Measurements from ENCODE around the gene GAREM1. TPM values are rescaled to one million over a fixed set of nuclear protein-coding genes. Genes with fewer than 3 reads are reported as not detected.

GAREM1 gene
- total and polyA plus RNA-seq, 4 donors: 1.5 to 7.5 (median 2.0) TPM

DNA sequence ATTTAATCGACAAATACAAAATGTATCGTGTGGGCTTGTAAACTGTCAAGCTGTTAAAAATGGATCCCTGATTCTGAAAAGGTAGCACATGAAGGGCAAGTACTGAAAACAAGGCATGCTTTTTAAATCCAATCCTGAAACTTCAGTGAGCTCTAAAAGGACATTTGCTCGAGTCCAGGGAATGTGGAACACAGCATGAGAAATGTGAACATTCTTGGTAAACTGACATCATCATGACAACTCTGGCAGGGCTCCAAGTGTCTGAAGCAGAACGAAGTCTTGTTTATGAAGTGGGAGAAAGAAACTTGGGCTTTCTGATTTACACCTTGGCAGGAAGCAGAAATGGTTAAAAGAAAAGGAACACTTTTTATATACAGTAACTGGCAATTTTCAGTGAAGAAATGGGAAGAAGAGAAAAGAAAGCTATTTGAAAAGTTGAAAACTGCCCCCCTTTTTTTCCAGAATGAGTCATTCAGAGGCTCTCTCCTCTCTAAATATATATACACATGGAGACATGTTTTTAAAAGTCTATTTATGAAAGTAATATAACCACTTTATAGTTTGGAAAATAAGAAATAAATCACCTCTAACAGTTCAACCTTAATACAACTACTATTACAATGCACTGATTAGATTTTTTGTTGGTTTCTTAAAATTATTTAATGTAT, 120.8 kb downstream of the GAREM1 start:
- Histone ChIP-seq H3K36me3 (ENCODE audit: control insufficient read depth in 4 of 4, insufficient read depth in 3 of 4, low read depth in 1 of 4, low read length in 3 of 4) (no peaks in the 10 kb centered on the region), H3K4me1 (ENCODE audit: control insufficient read depth in 4 of 4, insufficient read depth in 4 of 4, low read length in 3 of 4) (no peaks in the 10 kb centered on the region), H3K4me3 (ENCODE audit: low read depth in 1 of 3, low read length in 3 of 3) (no peak overlapping the region), H3K9ac (ENCODE audit: low read depth in 1 of 2, low read length in 2 of 2) (peak overlapping the region in 1 of 2 donors; percentile 28), H3K27ac (ENCODE audit: low read depth in 1 of 2, low read length in 2 of 2) (peak overlapping the region in 1 of 2 donors; percentile 62), H3K27me3 (ENCODE audit: control insufficient read depth in 4 of 4, insufficient read depth in 4 of 4, low read length in 3 of 4) (no peaks in the 10 kb centered on the region), H3K9me3 (ENCODE audit: control insufficient read depth in 4 of 4, low read length in 3 of 4) (no peaks in the 10 kb centered on the region)
- peak; percentile 42 for DNase-seq (ENCODE audit: low spot score)
- peak; percentile 64 to 65 for TF ChIP-seq HNF4A (conservative IDR thresholded peaks at IDR 0.05)
- no peak for TF ChIP-seq EGR1 (IDR thresholded peaks at IDR 0.05; ENCODE audit: low read depth in 2 of 2)
- no peak for TF ChIP-seq FOXA1 (IDR thresholded peaks at IDR 0.05)
- TF ChIP-seq, protein P1, sequence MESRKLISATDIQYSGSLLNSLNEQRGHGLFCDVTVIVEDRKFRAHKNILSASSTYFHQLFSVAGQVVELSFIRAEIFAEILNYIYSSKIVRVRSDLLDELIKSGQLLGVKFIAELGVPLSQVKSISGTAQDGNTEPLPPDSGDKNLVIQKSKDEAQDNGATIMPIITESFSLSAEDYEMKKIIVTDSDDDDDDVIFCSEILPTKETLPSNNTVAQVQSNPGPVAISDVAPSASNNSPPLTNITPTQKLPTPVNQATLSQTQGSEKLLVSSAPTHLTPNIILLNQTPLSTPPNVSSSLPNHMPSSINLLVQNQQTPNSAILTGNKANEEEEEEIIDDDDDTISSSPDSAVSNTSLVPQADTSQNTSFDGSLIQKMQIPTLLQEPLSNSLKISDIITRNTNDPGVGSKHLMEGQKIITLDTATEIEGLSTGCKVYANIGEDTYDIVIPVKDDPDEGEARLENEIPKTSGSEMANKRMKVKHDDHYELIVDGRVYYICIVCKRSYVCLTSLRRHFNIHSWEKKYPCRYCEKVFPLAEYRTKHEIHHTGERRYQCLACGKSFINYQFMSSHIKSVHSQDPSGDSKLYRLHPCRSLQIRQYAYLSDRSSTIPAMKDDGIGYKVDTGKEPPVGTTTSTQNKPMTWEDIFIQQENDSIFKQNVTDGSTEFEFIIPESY (IDR thresholded peaks at IDR 0.05): no peak
- no peak for TF ChIP-seq GABPA (IDR thresholded peaks at IDR 0.05 in 1 of 2, conservative IDR thresholded peaks at IDR 0.05 in 1 of 2)
- TF ChIP-seq SP1 (IDR thresholded peaks at IDR 0.05): peak; percentile 54
- TF ChIP-seq RXRA (IDR thresholded peaks at IDR 0.05): peak in 1 of 2 donors; percentile 11
- TF ChIP-seq, protein P2, sequence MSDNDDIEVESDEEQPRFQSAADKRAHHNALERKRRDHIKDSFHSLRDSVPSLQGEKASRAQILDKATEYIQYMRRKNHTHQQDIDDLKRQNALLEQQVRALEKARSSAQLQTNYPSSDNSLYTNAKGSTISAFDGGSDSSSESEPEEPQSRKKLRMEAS (IDR thresholded peaks at IDR 0.05): no peak
- TF ChIP-seq, protein P3, sequence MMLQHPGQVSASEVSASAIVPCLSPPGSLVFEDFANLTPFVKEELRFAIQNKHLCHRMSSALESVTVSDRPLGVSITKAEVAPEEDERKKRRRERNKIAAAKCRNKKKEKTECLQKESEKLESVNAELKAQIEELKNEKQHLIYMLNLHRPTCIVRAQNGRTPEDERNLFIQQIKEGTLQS (IDR thresholded peaks at IDR 0.05): peak; percentile 75
- TF ChIP-seq HNF4G (IDR thresholded peaks at IDR 0.05): no peak
- TF ChIP-seq, protein P4, sequence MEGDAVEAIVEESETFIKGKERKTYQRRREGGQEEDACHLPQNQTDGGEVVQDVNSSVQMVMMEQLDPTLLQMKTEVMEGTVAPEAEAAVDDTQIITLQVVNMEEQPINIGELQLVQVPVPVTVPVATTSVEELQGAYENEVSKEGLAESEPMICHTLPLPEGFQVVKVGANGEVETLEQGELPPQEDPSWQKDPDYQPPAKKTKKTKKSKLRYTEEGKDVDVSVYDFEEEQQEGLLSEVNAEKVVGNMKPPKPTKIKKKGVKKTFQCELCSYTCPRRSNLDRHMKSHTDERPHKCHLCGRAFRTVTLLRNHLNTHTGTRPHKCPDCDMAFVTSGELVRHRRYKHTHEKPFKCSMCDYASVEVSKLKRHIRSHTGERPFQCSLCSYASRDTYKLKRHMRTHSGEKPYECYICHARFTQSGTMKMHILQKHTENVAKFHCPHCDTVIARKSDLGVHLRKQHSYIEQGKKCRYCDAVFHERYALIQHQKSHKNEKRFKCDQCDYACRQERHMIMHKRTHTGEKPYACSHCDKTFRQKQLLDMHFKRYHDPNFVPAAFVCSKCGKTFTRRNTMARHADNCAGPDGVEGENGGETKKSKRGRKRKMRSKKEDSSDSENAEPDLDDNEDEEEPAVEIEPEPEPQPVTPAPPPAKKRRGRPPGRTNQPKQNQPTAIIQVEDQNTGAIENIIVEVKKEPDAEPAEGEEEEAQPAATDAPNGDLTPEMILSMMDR (IDR thresholded peaks at IDR 0.05; ENCODE audit: low read depth, low read length, missing input control): no peak
- TF ChIP-seq JUND (IDR thresholded peaks at IDR 0.05): peak; percentile 68 to 72
- no peak for TF ChIP-seq FOXA2 (IDR thresholded peaks at IDR 0.05)
- TF ChIP-seq RAD21 (IDR thresholded peaks at IDR 0.05): peak in 1 of 2 donors; percentile 35
- TF ChIP-seq NR2F2 (IDR thresholded peaks at IDR 0.05): no peak
- TF ChIP-seq TAF1 (conservative IDR thresholded peaks at IDR 0.05): no peak
- TF ChIP-seq YY1 (IDR thresholded peaks at IDR 0.05): peak; percentile 39
- TF ChIP-seq, protein P5, sequence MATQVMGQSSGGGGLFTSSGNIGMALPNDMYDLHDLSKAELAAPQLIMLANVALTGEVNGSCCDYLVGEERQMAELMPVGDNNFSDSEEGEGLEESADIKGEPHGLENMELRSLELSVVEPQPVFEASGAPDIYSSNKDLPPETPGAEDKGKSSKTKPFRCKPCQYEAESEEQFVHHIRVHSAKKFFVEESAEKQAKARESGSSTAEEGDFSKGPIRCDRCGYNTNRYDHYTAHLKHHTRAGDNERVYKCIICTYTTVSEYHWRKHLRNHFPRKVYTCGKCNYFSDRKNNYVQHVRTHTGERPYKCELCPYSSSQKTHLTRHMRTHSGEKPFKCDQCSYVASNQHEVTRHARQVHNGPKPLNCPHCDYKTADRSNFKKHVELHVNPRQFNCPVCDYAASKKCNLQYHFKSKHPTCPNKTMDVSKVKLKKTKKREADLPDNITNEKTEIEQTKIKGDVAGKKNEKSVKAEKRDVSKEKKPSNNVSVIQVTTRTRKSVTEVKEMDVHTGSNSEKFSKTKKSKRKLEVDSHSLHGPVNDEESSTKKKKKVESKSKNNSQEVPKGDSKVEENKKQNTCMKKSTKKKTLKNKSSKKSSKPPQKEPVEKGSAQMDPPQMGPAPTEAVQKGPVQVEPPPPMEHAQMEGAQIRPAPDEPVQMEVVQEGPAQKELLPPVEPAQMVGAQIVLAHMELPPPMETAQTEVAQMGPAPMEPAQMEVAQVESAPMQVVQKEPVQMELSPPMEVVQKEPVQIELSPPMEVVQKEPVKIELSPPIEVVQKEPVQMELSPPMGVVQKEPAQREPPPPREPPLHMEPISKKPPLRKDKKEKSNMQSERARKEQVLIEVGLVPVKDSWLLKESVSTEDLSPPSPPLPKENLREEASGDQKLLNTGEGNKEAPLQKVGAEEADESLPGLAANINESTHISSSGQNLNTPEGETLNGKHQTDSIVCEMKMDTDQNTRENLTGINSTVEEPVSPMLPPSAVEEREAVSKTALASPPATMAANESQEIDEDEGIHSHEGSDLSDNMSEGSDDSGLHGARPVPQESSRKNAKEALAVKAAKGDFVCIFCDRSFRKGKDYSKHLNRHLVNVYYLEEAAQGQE (IDR thresholded peaks at IDR 0.05): no peak
- 42% methylated on average over 4 of the region's 4 CpGs for WGBS
